ES-I3 (cell line): Measurements from ENCODE around the gene PRPF38A.
"Not testable (repeated sequence)": the region's sequence is repeated elsewhere in the genome, so short reads cannot be mapped to it uniquely, and the experiment has no call there.

Source experiments
- H3K36me3 ChIP-seq: 2 replicates; pipeline ENCODE4 v1.6.1; 2013; ENCODE audit warnings: mild to moderate bottlenecking, low read length, control low read depth, moderate library complexity; ENCODE audit not compliant: insufficient read depth
- H3K4me1 ChIP-seq: 2 replicates; pipeline ENCODE4 v1.6.1; 2013; ENCODE audit warnings: mild to moderate bottlenecking, control low read depth, low read length; ENCODE audit not compliant: insufficient read depth
- H3K9ac ChIP-seq: 2 replicates; pipeline ENCODE4 v1.6.1; 2013; ENCODE audit warnings: low read depth, mild to moderate bottlenecking, low read length, moderate library complexity
- H3K9me3 ChIP-seq: 2 replicates; pipeline ENCODE4 v1.6.1; 2013; ENCODE audit warnings: mild to moderate bottlenecking, low read length, moderate library complexity; ENCODE audit not compliant: control insufficient read depth, insufficient read depth

PRPF38A gene

DNA sequence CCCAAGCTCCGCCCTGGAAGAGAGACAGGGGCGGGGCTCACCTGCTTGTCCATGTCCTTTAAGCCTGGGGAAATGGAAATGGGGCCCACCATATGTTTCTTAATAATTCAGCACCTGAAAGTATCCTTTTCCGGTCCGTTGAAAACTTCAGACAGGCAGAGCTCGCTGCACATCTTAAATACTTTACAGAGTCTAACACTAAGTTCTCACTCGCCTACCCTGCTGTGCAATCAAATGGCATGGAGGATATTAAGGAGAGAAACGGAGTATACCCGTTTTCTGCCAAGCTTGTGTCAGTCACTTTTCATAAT lies 37.9 kb upstream of the PRPF38A start:
- Histone ChIP-seq H3K9me3 (no peaks in the 10 kb centered on the region), H3K9ac (peak overlapping the region; percentile 55), H3K4me1 (peaks cover 8% of the 10 kb centered on the region; the same call in 1 of the 2 replicates), H3K36me3 (no peaks in the 10 kb centered on the region; the same call in 1 of the 2 replicates)

DNA sequence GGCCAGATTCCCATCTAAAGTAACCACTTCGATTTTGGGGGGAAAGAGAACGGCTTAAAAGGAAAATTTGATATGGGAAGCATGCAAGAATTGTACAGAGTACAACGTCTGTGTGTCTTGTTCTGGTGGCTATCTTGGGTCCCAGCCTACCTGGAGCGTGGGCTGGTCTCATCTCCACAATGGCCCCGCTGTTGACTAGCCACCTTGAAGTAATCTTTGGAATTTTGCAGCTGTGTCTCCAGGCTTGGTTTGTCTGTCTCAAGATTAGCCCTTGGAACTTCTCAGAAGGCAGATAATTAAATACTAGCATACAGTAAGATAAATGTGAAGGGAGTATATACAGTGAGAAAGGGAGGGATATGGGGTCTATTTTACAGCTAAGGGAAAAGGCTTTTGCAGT lies 37.1 kb upstream of the PRPF38A start:
- peaks cover 8% of the 10 kb centered on the region; the same call in 1 of the 2 replicates for H3K4me1 ChIP-seq
- no peaks in the 10 kb centered on the region for H3K9me3 ChIP-seq
- no peaks in the 10 kb centered on the region; the same call in 1 of the 2 replicates for H3K36me3 ChIP-seq
- H3K9ac ChIP-seq: no peak overlapping the region

DNA sequence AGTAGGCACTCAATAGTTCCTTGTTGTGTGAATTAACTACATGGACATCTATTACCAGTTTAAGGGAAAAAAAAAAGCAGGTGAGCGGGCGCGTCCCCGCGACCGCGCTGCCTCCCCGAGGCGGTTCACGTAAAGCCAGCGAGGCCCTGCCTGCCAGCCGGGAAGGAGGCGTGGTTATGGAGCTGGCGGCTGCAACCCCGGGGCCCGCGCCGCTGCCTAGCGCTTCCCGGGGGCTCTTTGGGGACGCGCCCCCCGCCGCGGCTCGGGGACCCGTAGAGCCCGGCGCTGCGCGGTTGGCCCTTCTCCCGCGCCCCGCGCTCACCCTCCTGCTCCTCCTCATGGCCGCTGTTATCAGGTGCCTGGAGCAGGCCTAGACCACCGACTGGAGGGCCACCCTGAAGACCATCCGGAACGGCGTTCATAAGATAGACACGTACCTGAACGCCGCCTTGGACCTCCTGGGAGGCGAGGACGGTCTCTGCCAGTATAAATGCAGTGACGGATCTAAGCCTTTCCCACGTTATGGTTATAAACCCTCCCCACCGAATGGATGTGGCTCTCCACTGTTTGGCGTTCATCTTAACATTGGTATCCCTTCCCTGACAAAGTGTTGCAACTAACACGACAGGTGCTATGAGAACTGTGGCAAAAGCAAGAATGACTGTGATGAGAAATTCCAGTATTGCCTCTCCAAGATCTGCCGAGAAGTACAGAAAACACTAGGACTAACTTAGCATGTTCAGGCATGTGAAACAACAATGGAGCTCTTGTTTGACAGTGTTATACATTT lies 35.8 kb upstream of the PRPF38A start:
- H3K9ac ChIP-seq: peak overlapping the region; percentile 63; the same call in 1 of the 2 replicates

DNA sequence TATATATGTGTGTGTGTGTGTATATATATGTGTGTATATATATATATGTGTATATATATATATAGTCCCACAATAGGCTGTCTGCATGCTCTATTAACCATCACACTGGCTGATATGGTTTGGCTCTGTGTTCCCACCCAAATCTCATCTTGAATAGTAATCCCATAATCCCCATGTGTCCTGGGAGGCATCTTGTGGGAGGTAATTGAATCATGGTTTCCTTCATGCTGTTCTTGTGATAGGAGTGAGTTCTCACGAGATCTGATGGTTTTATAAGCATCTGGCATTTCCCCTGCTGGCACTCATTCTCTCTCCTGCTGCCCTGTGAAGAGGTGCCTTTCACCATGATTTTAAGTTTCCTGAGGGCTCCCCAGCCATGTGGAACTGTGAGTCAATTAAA lies 34.6 kb upstream of the PRPF38A start:
- not testable (repeated sequence) for H3K9me3 ChIP-seq, H3K4me1 ChIP-seq, H3K9ac ChIP-seq
- peaks cover 19% of the 10 kb centered on the region for H3K36me3 ChIP-seq

More for the DNA sequence above, 35.8 kb upstream of the PRPF38A start:
- H3K9me3 ChIP-seq: no peaks in the 10 kb centered on the region
- H3K4me1 ChIP-seq: peaks cover 8% of the 10 kb centered on the region; the same call in 1 of the 2 replicates
- peaks cover 7% of the 10 kb centered on the region for H3K36me3 ChIP-seq

DNA sequence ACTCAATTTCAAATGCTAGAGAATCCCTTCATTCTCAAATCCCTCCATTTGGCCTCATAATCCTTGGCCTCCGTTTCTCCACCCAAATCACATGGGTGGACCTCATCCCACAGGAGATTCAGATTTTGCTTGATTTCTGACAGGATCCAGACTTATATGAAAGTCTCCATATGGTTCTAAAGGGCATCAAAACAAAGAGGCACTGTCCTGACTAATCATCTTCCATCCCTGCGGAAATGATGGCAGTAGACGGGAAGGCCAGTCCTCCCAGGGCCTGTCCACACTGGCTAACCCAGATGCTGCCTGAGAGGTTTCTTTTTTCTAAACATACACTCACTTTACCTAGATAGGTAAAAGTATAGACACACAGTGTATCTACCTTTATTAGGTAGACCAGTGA lies 19.0 kb upstream of the PRPF38A start:
- Histone ChIP-seq H3K4me1 (no peaks in the 10 kb centered on the region; the same call in 1 of the 2 replicates), H3K36me3 (peaks cover 49% of the 10 kb centered on the region), H3K9ac (no peak overlapping the region), H3K9me3 (no peaks in the 10 kb centered on the region)

DNA sequence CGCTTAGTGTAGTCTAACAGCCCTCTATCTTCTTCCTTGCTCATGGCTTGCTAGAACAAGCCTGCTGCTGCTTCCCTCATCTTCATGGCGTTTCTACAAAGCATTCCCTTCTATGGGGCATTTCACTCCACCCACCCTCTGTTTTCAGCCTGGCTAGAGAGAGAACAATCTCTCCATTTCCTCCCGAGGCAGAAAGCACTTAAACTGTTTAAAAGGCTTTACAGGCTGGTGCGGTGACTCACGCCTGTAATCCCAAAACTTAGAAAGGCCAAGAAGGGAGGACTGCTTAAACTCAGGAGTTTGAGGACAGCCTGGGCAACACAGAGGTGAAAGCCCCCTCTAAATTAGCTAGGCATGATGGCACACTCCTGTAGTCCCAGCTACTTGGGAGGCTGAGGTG lies 17.9 kb upstream of the PRPF38A start:
- H3K9me3 ChIP-seq: no peaks in the 10 kb centered on the region
- H3K36me3 ChIP-seq: peaks cover 39% of the 10 kb centered on the region
- no peak overlapping the region for H3K9ac ChIP-seq
- H3K4me1 ChIP-seq: no peaks in the 10 kb centered on the region; the same call in 1 of the 2 replicates

DNA sequence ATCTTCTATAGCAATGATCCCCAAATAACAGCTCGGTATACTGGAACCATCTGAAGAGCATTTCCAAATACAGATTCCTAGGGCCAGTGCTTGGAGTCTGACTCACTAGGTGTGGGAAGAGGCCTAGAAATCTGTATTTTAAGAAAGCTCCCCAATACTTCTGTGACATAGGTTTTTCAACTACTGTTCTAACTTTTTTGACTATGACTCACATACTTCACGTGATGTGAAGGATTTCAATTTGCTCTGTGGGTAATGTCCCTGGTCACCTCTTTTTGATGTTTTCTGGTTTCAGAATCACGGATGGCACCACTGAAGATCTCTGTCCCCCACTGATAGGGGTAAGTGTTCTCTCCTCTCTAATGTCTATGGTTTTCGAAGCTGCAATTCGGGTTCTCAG lies 11.2 kb upstream of the PRPF38A start:
- Histone ChIP-seq H3K9me3 (no peaks in the 10 kb centered on the region), H3K4me1 (no peaks in the 10 kb centered on the region), H3K9ac (no peak overlapping the region), H3K36me3 (peaks cover 36% of the 10 kb centered on the region)

DNA sequence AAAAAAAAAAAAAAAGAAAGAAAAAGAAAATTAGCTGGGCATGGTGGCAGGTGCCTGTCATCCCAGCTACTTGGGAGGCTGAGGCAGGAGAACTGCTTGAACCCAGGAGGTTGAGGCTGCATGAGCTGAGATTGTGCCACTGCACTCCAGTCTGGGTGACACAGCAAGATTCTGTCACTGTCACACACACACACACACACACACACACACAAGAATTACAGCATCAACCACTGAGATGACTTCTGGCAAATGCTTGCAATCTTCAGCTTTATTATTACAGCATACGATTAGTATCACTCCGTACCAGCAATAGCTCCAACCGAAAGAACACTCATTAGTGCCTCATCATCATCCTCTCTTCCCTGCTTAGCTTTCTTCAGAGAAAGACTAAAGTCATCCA lies 4.8 kb upstream of the PRPF38A start:
- no peaks in the 10 kb centered on the region for H3K9me3 ChIP-seq
- peaks cover 39% of the 10 kb centered on the region for H3K36me3 ChIP-seq
- H3K4me1 ChIP-seq: no peaks in the 10 kb centered on the region; the same call in 1 of the 2 replicates
- no peak overlapping the region for H3K9ac ChIP-seq

DNA sequence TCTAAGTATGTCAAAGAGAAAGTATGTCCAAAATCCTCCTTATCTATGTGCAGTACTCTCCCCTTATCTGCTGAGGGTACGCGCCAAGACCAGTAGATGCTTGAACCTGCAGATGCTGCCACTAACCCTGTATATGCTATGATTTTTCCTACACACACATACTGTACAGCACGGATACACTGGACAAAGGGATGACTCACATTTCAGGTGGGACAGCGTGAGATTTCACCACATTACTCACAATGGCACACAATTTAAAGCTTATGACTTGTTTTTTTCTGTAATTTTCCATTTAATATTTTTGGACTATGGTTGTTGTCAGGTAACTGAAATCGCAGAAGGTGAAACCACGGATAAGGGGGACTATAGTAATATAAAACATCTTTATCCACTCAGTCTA lies 4.3 kb upstream of the PRPF38A start:
- Histone ChIP-seq H3K9me3 (no peaks in the 10 kb centered on the region), H3K36me3 (peaks cover 39% of the 10 kb centered on the region), H3K9ac (no peak overlapping the region), H3K4me1 (no peaks in the 10 kb centered on the region; the same call in 1 of the 2 replicates)

DNA sequence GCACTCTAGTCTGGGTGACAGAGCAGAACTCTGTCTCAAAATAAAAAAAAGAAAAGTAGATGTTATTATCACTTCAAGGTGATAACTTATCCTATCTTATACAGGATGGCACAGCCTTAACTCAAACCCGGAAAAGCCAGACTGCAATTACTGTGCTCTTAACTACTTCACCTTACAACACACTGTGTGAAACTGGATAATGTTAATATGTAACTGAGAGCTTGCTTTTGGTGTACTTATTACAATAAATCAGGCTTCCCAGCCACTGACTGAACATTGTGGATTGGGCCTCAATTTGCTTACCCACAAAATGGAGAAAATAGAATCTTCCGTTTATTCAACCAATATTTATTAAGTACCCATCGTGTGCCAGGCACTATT lies 1.6 kb upstream of the PRPF38A start:
- H3K4me1 ChIP-seq: peaks cover 3% of the 10 kb centered on the region; the same call in 1 of the 2 replicates
- no peaks in the 10 kb centered on the region for H3K9me3 ChIP-seq
- peaks cover 29% of the 10 kb centered on the region for H3K36me3 ChIP-seq
- peak overlapping the region; percentile 98; the same call in 1 of the 2 replicates for H3K9ac ChIP-seq

DNA sequence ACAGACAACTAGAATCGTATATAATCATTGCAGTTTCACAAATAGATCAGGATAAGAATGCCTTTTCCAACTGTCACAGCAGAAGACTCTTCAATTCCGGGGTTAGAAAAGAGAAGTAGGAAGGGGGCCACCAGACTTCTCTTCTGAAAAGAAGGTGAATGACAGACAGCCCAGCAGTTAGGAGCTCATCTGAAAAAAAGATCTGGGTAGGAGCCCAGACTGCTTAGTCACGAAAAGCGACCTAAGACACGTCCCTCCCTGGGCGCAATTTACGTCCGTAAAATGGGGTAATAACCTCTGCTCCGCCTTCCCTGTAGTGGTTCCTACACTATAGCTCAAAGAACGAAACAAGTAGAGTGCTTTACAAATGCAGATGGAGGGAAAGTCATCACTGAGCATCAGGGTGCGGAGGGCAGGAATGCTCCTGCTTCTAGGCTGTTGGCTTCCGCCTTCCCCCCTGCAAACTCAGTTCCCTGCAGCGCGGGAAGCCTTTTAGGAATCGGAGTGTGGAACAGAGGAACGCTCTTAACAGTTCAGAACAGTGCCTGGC lies 761 bp upstream of the PRPF38A start:
- Histone ChIP-seq H3K9me3 (no peaks in the 10 kb centered on the region), H3K36me3 (peaks cover 34% of the 10 kb centered on the region), H3K9ac (peak overlapping the region; percentile 98), H3K4me1 (peaks cover 3% of the 10 kb centered on the region; the same call in 1 of the 2 replicates)

DNA sequence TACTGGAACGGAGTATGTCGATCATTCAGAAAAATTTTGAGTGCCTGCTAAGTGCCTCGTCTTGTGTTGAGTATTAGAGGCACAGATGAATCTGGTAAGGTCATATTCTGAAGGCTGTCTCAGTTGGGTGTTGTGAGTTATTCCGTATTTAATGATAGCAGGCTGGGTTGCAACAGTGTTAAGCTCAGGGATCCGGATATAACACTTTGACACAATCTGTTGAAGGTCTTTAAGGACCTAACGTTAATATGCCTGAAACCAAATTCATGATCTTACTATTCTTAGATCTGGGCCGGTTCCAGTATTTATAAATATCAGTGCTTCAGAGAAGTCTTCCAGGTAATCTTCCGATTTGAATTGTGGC lies 555 bp downstream of the PRPF38A start:
- Histone ChIP-seq H3K9ac (peak overlapping the region; percentile 98), H3K36me3 (peaks cover 42% of the 10 kb centered on the region), H3K9me3 (no peaks in the 10 kb centered on the region), H3K4me1 (peaks cover 3% of the 10 kb centered on the region; the same call in 1 of the 2 replicates)

DNA sequence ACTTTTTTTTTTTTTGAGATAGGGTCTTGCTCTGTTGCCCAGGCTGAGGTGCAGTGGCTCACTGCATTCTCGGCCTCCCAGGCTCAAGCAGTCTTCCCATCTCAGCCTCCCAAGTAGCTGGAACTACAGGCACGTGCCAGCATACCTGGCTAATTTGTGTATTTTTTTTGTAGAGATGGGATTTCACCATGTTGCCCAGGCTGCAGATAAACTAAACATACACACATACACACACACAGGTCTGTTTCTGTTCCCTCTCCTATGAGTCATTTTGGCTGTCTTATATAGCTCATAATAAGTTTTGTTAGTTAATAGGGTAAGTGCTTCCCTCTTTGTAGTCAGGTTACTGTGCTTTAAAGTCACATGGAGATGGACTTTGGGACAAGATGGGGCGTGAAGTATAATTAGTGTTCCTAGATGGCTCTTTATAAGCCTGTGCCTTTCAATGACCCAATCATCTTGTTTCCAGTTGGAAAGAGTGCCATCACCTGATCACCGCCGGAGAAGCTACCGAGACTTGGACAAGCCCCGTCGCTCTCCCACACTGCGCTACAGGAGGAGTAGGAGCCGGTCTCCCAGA lies 9.1 kb downstream of the PRPF38A start:
- no peaks in the 10 kb centered on the region for H3K9me3 ChIP-seq

DNA sequence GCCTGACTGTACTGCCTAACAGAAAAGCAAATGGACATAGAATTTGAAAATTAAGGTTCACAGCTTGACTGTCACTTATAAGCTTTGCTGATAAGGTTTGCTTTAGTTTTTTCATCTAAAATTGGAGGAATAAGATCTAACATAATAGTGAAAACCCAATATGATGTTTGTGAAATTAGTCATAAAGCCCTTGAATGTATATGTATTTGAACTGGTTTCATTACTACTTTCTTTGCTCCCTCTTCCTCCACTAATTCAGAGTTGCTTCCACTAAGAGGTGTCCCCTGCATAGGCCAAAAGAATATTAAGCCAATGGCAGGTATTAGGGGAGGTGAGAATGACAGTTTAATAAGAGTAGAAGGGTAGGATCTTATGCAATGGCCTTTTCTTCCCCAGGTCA lies 10.5 kb downstream of the PRPF38A start:
- Histone ChIP-seq H3K4me1 (no peaks in the 10 kb centered on the region), H3K9ac (no peak overlapping the region), H3K36me3 (peaks cover 38% of the 10 kb centered on the region), H3K9me3 (no peaks in the 10 kb centered on the region)

More for the DNA sequence above, 9.1 kb downstream of the PRPF38A start:
- H3K9ac ChIP-seq: no peak overlapping the region
- H3K4me1 ChIP-seq: no peaks in the 10 kb centered on the region
- peaks cover 47% of the 10 kb centered on the region for H3K36me3 ChIP-seq

DNA sequence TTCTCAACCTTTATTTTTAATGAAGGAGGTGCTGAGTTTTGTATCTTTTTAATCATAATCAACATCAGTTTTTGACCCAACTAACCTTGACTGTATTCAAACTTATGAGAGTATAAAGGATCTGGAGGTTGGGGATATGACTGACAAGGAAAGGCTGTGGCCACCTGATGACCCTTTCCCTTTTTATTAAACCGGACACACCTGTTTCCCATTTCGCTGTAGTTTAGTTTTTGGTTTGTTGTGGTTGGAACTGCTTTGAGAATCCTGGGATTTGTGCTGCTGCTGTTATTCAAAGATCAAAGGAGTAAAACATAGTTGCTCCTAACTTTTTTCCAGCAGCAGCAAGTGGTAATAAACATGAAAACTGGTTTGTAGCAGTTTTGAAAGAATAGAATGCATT lies 12.4 kb downstream of the PRPF38A start:
- H3K4me1 ChIP-seq: no peaks in the 10 kb centered on the region
- no peaks in the 10 kb centered on the region for H3K9me3 ChIP-seq
- no peak overlapping the region for H3K9ac ChIP-seq
- peaks cover 32% of the 10 kb centered on the region for H3K36me3 ChIP-seq
